Neural progenitor cell (in vitro differentiated cells): ENCODE results near the gene AK6. TPM values are rescaled to one million over a fixed set of nuclear protein-coding genes. Genes with fewer than 3 reads are reported as not detected.

Source experiments
- DNase-seq: peaks from one replicate; pipeline ENCODE4 v3.0.0-alpha.2; 2016; ENCODE audit warnings: low spot score
- H2AFZ ChIP-seq: fragments of 200-600 bp; sonication (generic); replicated peaks from 2 replicates; pipeline ENCODE4 v1.6.1; 2016; ENCODE audit warnings: antibody characterized with exemption
- H3F3A ChIP-seq: fragments of 200-600 bp; sonication (generic); 2 replicates; pipeline ENCODE4 v1.6.1; 2016; ENCODE audit warnings: antibody characterized with exemption, low read depth
- H3K27ac ChIP-seq: fragments of 200-600 bp; sonication (generic); 2 replicates; pipeline ENCODE4 v1.5.1; 2016; ENCODE audit warnings: mild to moderate bottlenecking
- H3K27me3 ChIP-seq: fragments of 200-600 bp; sonication (generic); 2 replicates; pipeline ENCODE4 v1.6.1; 2016; ENCODE audit warnings: mild to moderate bottlenecking, moderate library complexity
- H3K36me3 ChIP-seq: fragments of 200-600 bp; sonication (generic); 2 replicates; pipeline ENCODE4 v1.5.1; 2016
- H3K4me1 ChIP-seq: fragments of 200-600 bp; sonication (generic); 2 replicates; pipeline ENCODE4 v1.6.1; 2016; ENCODE audit warnings: mixed run types
- H3K4me2 ChIP-seq: fragments of 200-600 bp; sonication (generic); 2 replicates; pipeline ENCODE4 v1.6.1; 2016
- H3K4me3 ChIP-seq: fragments of 200-600 bp; sonication (generic); 2 replicates; pipeline ENCODE4 v1.5.1; 2016
- H3K79me2 ChIP-seq: fragments of 200-600 bp; sonication (generic); 2 replicates; pipeline ENCODE4 v1.6.1; 2016; ENCODE audit warnings: low read depth
- H3K9ac ChIP-seq: fragments of 200-600 bp; sonication (generic); 2 replicates; pipeline ENCODE4 v1.6.1; 2016
- H3K9me3 ChIP-seq: fragments of 200-600 bp; sonication (generic); 2 replicates; pipeline ENCODE4 v1.5.1; 2016; ENCODE audit warnings: low read depth
- H4K20me1 ChIP-seq: fragments of 200-600 bp; sonication (generic); 2 replicates; pipeline ENCODE4 v1.6.1; 2016; ENCODE audit warnings: low read depth
- H3K27ac Mint-ChIP-seq: 3 replicates; pipeline ENCODE4 v1.8.0; 2021; ENCODE audit warnings: mixed read lengths
- H3K27me3 Mint-ChIP-seq: 2 replicates; pipeline ENCODE4 v1.8.0; 2022; ENCODE audit warnings: low read depth, mild to moderate bottlenecking, inconsistent platforms, moderate library complexity, mixed read lengths; ENCODE audit not compliant: insufficient read depth
- H3K36me3 Mint-ChIP-seq: 3 replicates; pipeline ENCODE4 v1.8.0; 2021; ENCODE audit warnings: mixed read lengths
- H3K4me1 Mint-ChIP-seq: 3 replicates; pipeline ENCODE4 v1.8.0; 2021; ENCODE audit warnings: mixed read lengths
- H3K4me3 Mint-ChIP-seq: 3 replicates; pipeline ENCODE4 v1.8.0; 2021; ENCODE audit warnings: mild to moderate bottlenecking, moderate library complexity, mixed read lengths
- H3K9me3 Mint-ChIP-seq: 3 replicates; pipeline ENCODE4 v1.8.0; 2020; ENCODE audit warnings: mixed read lengths
- CTCF ChIP-seq: fragments of 200-600 bp; sonication (generic); IDR thresholded peaks from 2 replicates; pipeline ENCODE4 v1.5.1; 2017; ENCODE audit warnings: antibody characterized with exemption, mild to moderate bottlenecking
- EZH2 ChIP-seq: fragments of 200-600 bp; sonication (generic); IDR thresholded peaks from 2 replicates; pipeline ENCODE4 v1.6.1; 2017; ENCODE audit warnings: antibody characterized with exemption, mild to moderate bottlenecking, moderate library complexity
- EZH2phosphoT487 ChIP-seq: fragments of 200-600 bp; sonication (generic); IDR thresholded peaks from 2 replicates; pipeline ENCODE4 v1.6.1; 2017; ENCODE audit warnings: antibody characterized with exemption
- total RNA-seq: library from RNA; depleted of rRNA; stranded (reverse); fragments of >200 nt; gene quantifications from 2 replicates; pipeline ENCODE4 v1.2.3, GENCODE V29; 2015; ENCODE audit warnings: low replicate concordance

The AK6 gene
- 21.6 and 50.4 TPM in 2 replicates for total RNA-seq

- Histone ChIP-seq H2AFZ (peak within 1 kb of the TSS; percentile 86), H3K9me3 (no peaks in the 10 kb centered on the region), H4K20me1 (no peaks in the 10 kb centered on the region), H3K36me3 (peaks cover 8% of the 10 kb centered on the region), H3K4me1 (peaks cover 15% of the 10 kb centered on the region), H3F3A (peaks cover 17% of the 10 kb centered on the region), H3K4me3 (peak within 1 kb of the TSS; percentile 80), H3K79me2 (peaks cover 74% of the 10 kb centered on the region), H3K27me3 (no peaks in the 10 kb centered on the region), H3K9ac (peak within 1 kb of the TSS; percentile 88), H3K27ac (peak within 1 kb of the TSS; percentile 99), H3K4me2 (peak within 1 kb of the TSS; percentile 97)
- no peaks in the 10 kb centered on the region for H3K9me3 Mint-ChIP-seq
- peak; percentile 95 for DNase-seq
- peaks cover 18% of the 10 kb centered on the region for H3K36me3 Mint-ChIP-seq
- peak within 1 kb of the TSS; percentile 100 for H3K27ac Mint-ChIP-seq
- H3K27me3 Mint-ChIP-seq: no peaks in the 10 kb centered on the region
- peaks cover 24% of the 10 kb centered on the region for H3K4me1 Mint-ChIP-seq
- no peak for TF ChIP-seq CTCF
- no peak for TF ChIP-seq EZH2
- TF ChIP-seq EZH2phosphoT487: no peak
- H3K4me3 Mint-ChIP-seq: peak within 1 kb of the TSS; percentile 100
Observed at GRCh38 chr5:69369340-69370121, at the start of gene AK6, which contains the start of the genes RAD17 and TAF9. AK6 (minus strand) TSS chr5:69369520; CDS start chr5:69369490, 30 bp downstream. RAD17 (plus strand) TSS chr5:69369818; CDS start chr5:69372209, 2,391 bp downstream. TAF9 (minus strand) TSS chr5:69369520; CDS start chr5:69365737, 3,783 bp downstream.

GRCh38 chr5:69418554-69418953 is 49.2 kb upstream of the AK6 start:
- DNase-seq: no peak
- Histone ChIP-seq H3K4me2 (no peak overlapping the region), H3K36me3 (no peaks in the 10 kb centered on the region), H3K27me3 (peaks cover 4% of the 10 kb centered on the region), H4K20me1 (peaks cover 7% of the 10 kb centered on the region), H3F3A (peaks cover 14% of the 10 kb centered on the region), H3K4me3 (no peak overlapping the region), H3K9me3 (no peaks in the 10 kb centered on the region), H3K4me1 (peaks cover 8% of the 10 kb centered on the region), H3K9ac (no peak overlapping the region), H3K27ac (no peak overlapping the region), H3K79me2 (peaks cover 8% of the 10 kb centered on the region), H2AFZ (no peak overlapping the region)
- Mint-ChIP-seq H3K4me1 (peaks cover 5% of the 10 kb centered on the region), H3K4me3 (no peak overlapping the region), H3K27ac (no peak overlapping the region), H3K36me3 (peaks cover 22% of the 10 kb centered on the region), H3K27me3 (peaks cover 13% of the 10 kb centered on the region), H3K9me3 (peaks cover 5% of the 10 kb centered on the region)
- no peak for TF ChIP-seq CTCF
- TF ChIP-seq EZH2phosphoT487: no peak
- TF ChIP-seq EZH2: no peak

- TF ChIP-seq EZH2phosphoT487: no peak
- TF ChIP-seq EZH2: no peak
- TF ChIP-seq CTCF: no peak
- Mint-ChIP-seq H3K36me3 (peaks cover 23% of the 10 kb centered on the region), H3K4me3 (no peak overlapping the region), H3K27ac (no peak overlapping the region), H3K9me3 (no peaks in the 10 kb centered on the region), H3K4me1 (peaks cover 5% of the 10 kb centered on the region), H3K27me3 (peaks cover 13% of the 10 kb centered on the region)
- no peak overlapping the region for H3K9ac ChIP-seq
- peaks cover 8% of the 10 kb centered on the region for H3K4me1 ChIP-seq
- no peak overlapping the region for H3K27ac ChIP-seq
- peaks cover 19% of the 10 kb centered on the region for H3F3A ChIP-seq
- H3K27me3 ChIP-seq: peaks cover 4% of the 10 kb centered on the region
- no peak for DNase-seq
- H3K36me3 ChIP-seq: no peaks in the 10 kb centered on the region
- peaks cover 7% of the 10 kb centered on the region for H4K20me1 ChIP-seq
- no peaks in the 10 kb centered on the region for H3K79me2 ChIP-seq
- no peak overlapping the region for H2AFZ ChIP-seq
- H3K9me3 ChIP-seq: no peaks in the 10 kb centered on the region
- H3K4me2 ChIP-seq: peak overlapping the region; percentile 90
- no peak overlapping the region for H3K4me3 ChIP-seq
Observed at GRCh38 chr5:69416699-69417098, 47.4 kb upstream of the AK6 start.
